KOPT-K1 (cell line): ENCODE data around the gene SESN1.

Experiments
- H3K27ac ChIP-seq: fragments of 200-600 bp; sonication (generic); 2 replicates; pipeline ENCODE4 v1.5.1; 2016; ENCODE audit warnings: antibody characterized with exemption, mild to moderate bottlenecking, low read depth, low read length; ENCODE audit not compliant: poor library complexity, severe bottlenecking
- H3K36me3 ChIP-seq: fragments of 200-600 bp; sonication (generic); 2 replicates; pipeline ENCODE4 v1.5.1; 2017; ENCODE audit warnings: antibody characterized with exemption, mild to moderate bottlenecking, low read length, moderate library complexity; ENCODE audit not compliant: insufficient read depth
- H3K9me3 ChIP-seq: fragments of 200-600 bp; sonication (generic); 2 replicates; pipeline ENCODE4 v1.5.1; 2017; ENCODE audit warnings: antibody characterized with exemption, low read length, mild to moderate bottlenecking; ENCODE audit not compliant: insufficient read depth, poor library complexity, severe bottlenecking

The SESN1 gene

GRCh38 chr6:109013656-109014305 is 80.9 kb downstream of the SESN1 start:
- no peak overlapping the region for H3K27ac ChIP-seq
- H3K9me3 ChIP-seq = no peaks in the 10 kb centered on the region
- H3K36me3 ChIP-seq = no peaks in the 10 kb centered on the region

GRCh38 chr6:109010705-109011102 is 83.9 kb downstream of the SESN1 start:
- H3K36me3 ChIP-seq = no peaks in the 10 kb centered on the region
- H3K9me3 ChIP-seq = no peaks in the 10 kb centered on the region
- no peak overlapping the region for H3K27ac ChIP-seq

GRCh38 chr6:109009962-109010704 is 84.5 kb downstream of the SESN1 start:
- Histone ChIP-seq H3K9me3 (no peaks in the 10 kb centered on the region), H3K36me3 (no peaks in the 10 kb centered on the region), H3K27ac (peak overlapping the region; percentile 57)

- no peaks in the 10 kb centered on the region for H3K36me3 ChIP-seq
- no peaks in the 10 kb centered on the region for H3K9me3 ChIP-seq
- peak overlapping the region; percentile 57 for H3K27ac ChIP-seq
These were observed 85.2 kb downstream of the SESN1 start for GRCh38 chr6:109009236-109009961.

GRCh38 chr6:109008537-109009235 is 86.0 kb downstream of the SESN1 start:
- no peaks in the 10 kb centered on the region for H3K9me3 ChIP-seq
- peak overlapping the region; percentile 57 for H3K27ac ChIP-seq
- H3K36me3 ChIP-seq = no peaks in the 10 kb centered on the region

GRCh38 chr6:109008054-109008453 is 86.6 kb downstream of the SESN1 start:
- Histone ChIP-seq H3K27ac (no peak overlapping the region), H3K36me3 (no peaks in the 10 kb centered on the region), H3K9me3 (no peaks in the 10 kb centered on the region)

- H3K27ac ChIP-seq = no peak overlapping the region
- no peaks in the 10 kb centered on the region for H3K36me3 ChIP-seq
These were observed 87.1 kb downstream of the SESN1 start for GRCh38 chr6:109007521-109007920.

GRCh38 chr6:109006818-109007217 is 87.8 kb downstream of the SESN1 start:
- H3K36me3 ChIP-seq = no peaks in the 10 kb centered on the region
- no peaks in the 10 kb centered on the region for H3K9me3 ChIP-seq
- H3K27ac ChIP-seq = no peak overlapping the region

More at GRCh38 chr6:109007521-109007920, 87.1 kb downstream of the SESN1 start:
- H3K9me3 ChIP-seq = no peaks in the 10 kb centered on the region

GRCh38 chr6:109002882-109003281 is 91.8 kb downstream of the SESN1 start:
- H3K27ac ChIP-seq = no peak overlapping the region
- no peaks in the 10 kb centered on the region for H3K9me3 ChIP-seq
- no peaks in the 10 kb centered on the region for H3K36me3 ChIP-seq

GRCh38 chr6:109002051-109002697 is 92.5 kb downstream of the SESN1 start:
- no peaks in the 10 kb centered on the region for H3K36me3 ChIP-seq
- H3K27ac ChIP-seq = no peak overlapping the region

GRCh38 chr6:109001291-109001894 is 93.3 kb downstream of the SESN1 start:
- Histone ChIP-seq H3K9me3 (no peaks in the 10 kb centered on the region), H3K36me3 (no peaks in the 10 kb centered on the region), H3K27ac (no peak overlapping the region)

More at GRCh38 chr6:109002051-109002697, 92.5 kb downstream of the SESN1 start:
- no peaks in the 10 kb centered on the region for H3K9me3 ChIP-seq

- Histone ChIP-seq H3K9me3 (no peaks in the 10 kb centered on the region), H3K36me3 (no peaks in the 10 kb centered on the region), H3K27ac (no peak overlapping the region)
These were observed 94.4 kb downstream of the SESN1 start for GRCh38 chr6:109000289-109000688.

GRCh38 chr6:108999428-108999827 is 95.2 kb downstream of the SESN1 start:
- Histone ChIP-seq H3K27ac (no peak overlapping the region), H3K9me3 (no peaks in the 10 kb centered on the region), H3K36me3 (no peaks in the 10 kb centered on the region)

GRCh38 chr6:108998485-108998884 is 96.2 kb downstream of the SESN1 start:
- H3K36me3 ChIP-seq = no peaks in the 10 kb centered on the region
- H3K27ac ChIP-seq = no peak overlapping the region
- H3K9me3 ChIP-seq = no peaks in the 10 kb centered on the region
